DND-41 (cell line): ENCODE measurements around the gene CAMK4.

ENCODE experiments used
- ATAC-seq: fragments of 200-7000 bp; cut with Tn5 transposase; 3 replicates; pipeline ENCODE4 v1.9.1; 2021; ENCODE audit warnings: low read depth; ENCODE audit not compliant: insufficient read depth
- DNase-seq: peaks from one replicate; pipeline ENCODE4 v3.0.0-alpha.2; 2020
- H2AFZ ChIP-seq: 2 replicates; pipeline ENCODE4 v1.6.0; 2012; ENCODE audit warnings: low read depth, low read length
- H3K27ac ChIP-seq: 2 replicates; pipeline ENCODE4 v1.5.1; 2012; ENCODE audit warnings: low read length, inconsistent platforms
- H3K27me3 ChIP-seq: fragments of 200-600 bp; sonication (generic); 2 replicates; pipeline ENCODE4 v1.6.0; 2012; ENCODE audit warnings: low read length, mild to moderate bottlenecking, inconsistent platforms; ENCODE audit not compliant: insufficient read depth, poor library complexity
- H3K36me3 ChIP-seq: 2 replicates; pipeline ENCODE4 v1.5.1; 2012; ENCODE audit warnings: low read length, inconsistent platforms; ENCODE audit not compliant: insufficient read depth
- H3K4me1 ChIP-seq: 2 replicates; pipeline ENCODE4 v1.5.1; 2012; ENCODE audit warnings: mild to moderate bottlenecking, low read length; ENCODE audit not compliant: insufficient read depth
- H3K4me2 ChIP-seq: 2 replicates; pipeline ENCODE4 v1.6.0; 2012; ENCODE audit warnings: mild to moderate bottlenecking, moderate library complexity, low read length, inconsistent platforms; ENCODE audit not compliant: insufficient read depth
- H3K4me3 ChIP-seq, 2 experiments: fragments of 200-600 bp in 1 of 2; shearing (Covaris generic) in 1 of 2; 2 replicates each; pipeline ENCODE4 v1.5.1; 2012 to 2016; ENCODE audit warnings: inconsistent platforms in 2 of 2, low read length in 2 of 2, mild to moderate bottlenecking in 2 of 2, low read depth in 1 of 2, moderate library complexity in 1 of 2
- H3K79me2 ChIP-seq: 2 replicates; pipeline ENCODE4 v1.6.0; 2012; ENCODE audit warnings: low read length, inconsistent platforms; ENCODE audit not compliant: insufficient read depth
- H3K9ac ChIP-seq: 2 replicates; pipeline ENCODE4 v1.6.0; 2012; ENCODE audit warnings: low read depth, mild to moderate bottlenecking, inconsistent platforms, low read length, moderate library complexity
- H3K9me3 ChIP-seq: 2 replicates; pipeline ENCODE4 v1.5.1; 2012; ENCODE audit warnings: low read length, moderate library complexity, mild to moderate bottlenecking, inconsistent platforms; ENCODE audit not compliant: insufficient read depth, severe bottlenecking
- H4K20me1 ChIP-seq: 2 replicates; pipeline ENCODE4 v1.6.0; 2012; ENCODE audit warnings: low read length; ENCODE audit not compliant: insufficient read depth
- EZH2 ChIP-seq: IDR thresholded peaks from 3 replicates; pipeline ENCODE4 v1.6.1; 2012; ENCODE audit warnings: borderline replicate concordance, low read depth, mild to moderate bottlenecking, moderate library complexity, low read length, inconsistent platforms; ENCODE audit not compliant: severe bottlenecking
- TF ChIP-seq, protein P1 (sequence below): IDR thresholded peaks from 2 replicates; pipeline ENCODE4 v1.5.1; 2012; ENCODE audit warnings: borderline replicate concordance, low read length, moderate library complexity, mild to moderate bottlenecking; ENCODE audit not compliant: poor library complexity, severe bottlenecking; ENCODE audit errors: extremely low read depth

Gene CAMK4

DNA sequence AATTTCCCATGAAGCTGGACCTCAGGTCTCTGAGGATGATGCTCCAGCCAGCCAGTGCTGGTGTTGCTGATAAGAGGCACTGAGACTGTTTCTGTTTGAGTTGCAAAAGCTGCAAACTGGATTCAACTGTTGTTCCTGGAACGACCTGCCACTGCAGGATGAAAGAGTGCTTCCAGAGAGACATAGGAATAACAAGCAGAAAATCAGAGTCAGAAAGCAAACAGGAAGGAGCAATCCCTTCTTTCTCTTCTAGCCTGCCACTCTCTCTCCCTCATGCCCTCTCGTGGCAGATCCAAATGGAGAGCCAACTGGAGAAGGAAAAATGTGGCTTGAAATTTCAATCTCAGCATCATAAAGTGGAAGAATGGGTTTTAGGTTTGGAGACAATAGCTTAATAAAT is 177.7 kb downstream of the CAMK4 start:
- no peaks in the 10 kb centered on the region for H3K4me1 ChIP-seq
- no peak overlapping the region for H3K9ac ChIP-seq
- H3K27ac ChIP-seq, result no peak overlapping the region
- ATAC-seq (no peak), DNase-seq (no peak)
- no peaks in the 10 kb centered on the region for H4K20me1 ChIP-seq
- no peaks in the 10 kb centered on the region for H3K36me3 ChIP-seq
- no peaks in the 10 kb centered on the region for H3K9me3 ChIP-seq
- no peaks in the 10 kb centered on the region for H3K27me3 ChIP-seq
- no peaks in the 10 kb centered on the region for H3K79me2 ChIP-seq
- H2AFZ ChIP-seq, result no peak overlapping the region
- TF ChIP-seq, protein P1, sequence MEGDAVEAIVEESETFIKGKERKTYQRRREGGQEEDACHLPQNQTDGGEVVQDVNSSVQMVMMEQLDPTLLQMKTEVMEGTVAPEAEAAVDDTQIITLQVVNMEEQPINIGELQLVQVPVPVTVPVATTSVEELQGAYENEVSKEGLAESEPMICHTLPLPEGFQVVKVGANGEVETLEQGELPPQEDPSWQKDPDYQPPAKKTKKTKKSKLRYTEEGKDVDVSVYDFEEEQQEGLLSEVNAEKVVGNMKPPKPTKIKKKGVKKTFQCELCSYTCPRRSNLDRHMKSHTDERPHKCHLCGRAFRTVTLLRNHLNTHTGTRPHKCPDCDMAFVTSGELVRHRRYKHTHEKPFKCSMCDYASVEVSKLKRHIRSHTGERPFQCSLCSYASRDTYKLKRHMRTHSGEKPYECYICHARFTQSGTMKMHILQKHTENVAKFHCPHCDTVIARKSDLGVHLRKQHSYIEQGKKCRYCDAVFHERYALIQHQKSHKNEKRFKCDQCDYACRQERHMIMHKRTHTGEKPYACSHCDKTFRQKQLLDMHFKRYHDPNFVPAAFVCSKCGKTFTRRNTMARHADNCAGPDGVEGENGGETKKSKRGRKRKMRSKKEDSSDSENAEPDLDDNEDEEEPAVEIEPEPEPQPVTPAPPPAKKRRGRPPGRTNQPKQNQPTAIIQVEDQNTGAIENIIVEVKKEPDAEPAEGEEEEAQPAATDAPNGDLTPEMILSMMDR, result no peak
- no peak for TF ChIP-seq EZH2
- H3K4me2 ChIP-seq, result no peak overlapping the region
- H3K4me3 ChIP-seq, result no peak overlapping the region

DNA sequence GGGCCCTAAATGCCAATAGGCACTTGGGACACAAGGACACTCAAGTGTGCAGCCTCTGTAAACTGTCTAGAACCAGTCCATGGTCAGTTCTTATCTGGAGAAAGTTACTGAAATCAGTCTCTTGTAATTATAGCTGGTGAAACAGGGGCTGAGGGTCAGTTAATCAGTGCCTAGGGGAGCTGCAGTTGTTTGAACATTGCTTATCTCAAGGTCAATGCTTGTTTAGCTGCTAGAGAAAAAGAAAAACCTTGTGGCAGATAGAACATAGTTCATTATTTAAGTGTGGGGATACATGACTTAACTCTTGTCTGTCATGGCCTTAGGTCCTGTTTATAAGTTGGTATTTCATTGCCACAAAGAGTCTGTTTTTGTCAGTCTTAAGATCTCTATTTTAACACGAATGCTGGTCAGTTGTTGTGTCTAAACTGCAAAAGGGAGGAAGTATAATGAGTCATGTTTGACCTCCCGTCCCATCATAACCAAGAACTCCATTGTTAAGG is 180.1 kb downstream of the CAMK4 start:
- peaks cover 6% of the 10 kb centered on the region for H3K9me3 ChIP-seq
- H3K27ac ChIP-seq, result no peak overlapping the region
- H3K9ac ChIP-seq, result no peak overlapping the region
- no peak overlapping the region for H2AFZ ChIP-seq
- no peak overlapping the region for H3K4me2 ChIP-seq
- TF ChIP-seq, protein P1, result no peak
- no peak for TF ChIP-seq EZH2
- H3K4me3 ChIP-seq, result no peak overlapping the region
- no peaks in the 10 kb centered on the region for H4K20me1 ChIP-seq
- ATAC-seq (no peak), DNase-seq (no peak)
- peaks cover 7% of the 10 kb centered on the region; the same call in 1 of the 2 replicates for H3K4me1 ChIP-seq
- no peaks in the 10 kb centered on the region for H3K27me3 ChIP-seq
- no peaks in the 10 kb centered on the region for H3K36me3 ChIP-seq
- no peaks in the 10 kb centered on the region for H3K79me2 ChIP-seq

DNA sequence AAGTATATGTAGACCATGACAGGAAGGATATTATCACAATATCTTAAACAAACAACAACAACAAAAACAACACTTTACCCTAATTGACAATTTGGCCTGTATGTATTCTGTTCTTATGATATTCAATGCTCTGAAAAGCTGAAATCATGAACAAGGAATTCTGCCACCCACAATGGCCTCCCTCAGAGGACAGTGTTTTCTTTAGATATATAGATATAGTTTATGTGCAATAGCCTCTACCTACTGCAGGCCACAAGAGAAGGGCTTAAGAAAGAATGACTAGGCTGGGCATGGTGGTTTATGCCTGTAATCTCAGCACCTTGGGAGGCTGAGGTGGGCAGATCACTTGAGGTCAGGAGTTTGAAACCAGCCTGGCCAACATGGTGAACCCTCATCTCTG is 183.4 kb downstream of the CAMK4 start:
- no peak overlapping the region for H3K4me2 ChIP-seq
- DNase-seq (no peak), ATAC-seq (no peak)
- no peak overlapping the region for H2AFZ ChIP-seq
- H3K9me3 ChIP-seq, result peaks cover 6% of the 10 kb centered on the region
- no peak overlapping the region for H3K9ac ChIP-seq
- no peaks in the 10 kb centered on the region for H3K36me3 ChIP-seq
- H3K79me2 ChIP-seq, result no peaks in the 10 kb centered on the region
- no peaks in the 10 kb centered on the region for H4K20me1 ChIP-seq
- H3K4me1 ChIP-seq, result peaks cover 7% of the 10 kb centered on the region; the same call in 1 of the 2 replicates
- no peaks in the 10 kb centered on the region for H3K27me3 ChIP-seq
- H3K27ac ChIP-seq, result no peak overlapping the region
- H3K4me3 ChIP-seq, result no peak overlapping the region
- TF ChIP-seq, protein P1, result no peak
- no peak for TF ChIP-seq EZH2
